ENCODE results near the gene CCR6.
A peak's percentile ranks its signal among the peaks of the same experiment; 100 is the strongest.

CCR6 gene

GRCh38 chr6:167106406-167106805 is 16.5 kb upstream of the CCR6 start:
- TF ChIP-seq CTCF (IDR thresholded peaks at IDR 0.05; ENCODE audit: low read depth, low read length, missing control alignments): no peak
- DNase-seq (ENCODE audit: low read depth): no peak
- no peak overlapping the region for H3K4me3 ChIP-seq (ENCODE audit: low read depth, low read length)

- H3K4me3 ChIP-seq (ENCODE audit: low read depth, low read length): no peak overlapping the region
- DNase-seq (ENCODE audit: low read depth): no peak
- no peak for TF ChIP-seq CTCF (IDR thresholded peaks at IDR 0.05; ENCODE audit: low read depth, low read length, missing control alignments)
Observed at GRCh38 chr6:167107787-167108186, 15.1 kb upstream of the CCR6 start.

- no peak overlapping the region for H3K4me3 ChIP-seq (ENCODE audit: low read depth, low read length)
- TF ChIP-seq CTCF (IDR thresholded peaks at IDR 0.05; ENCODE audit: low read depth, low read length, missing control alignments): no peak
- DNase-seq (ENCODE audit: low read depth): no peak
Observed at GRCh38 chr6:167108278-167108677, 14.6 kb upstream of the CCR6 start.

GRCh38 chr6:167109651-167110050 is 13.2 kb upstream of the CCR6 start:
- no peak overlapping the region for H3K4me3 ChIP-seq (ENCODE audit: low read depth, low read length)
- TF ChIP-seq CTCF (IDR thresholded peaks at IDR 0.05; ENCODE audit: low read depth, low read length, missing control alignments): no peak
- no peak for DNase-seq (ENCODE audit: low read depth)

GRCh38 chr6:167111597-167111996 is 11.3 kb upstream of the CCR6 start:
- TF ChIP-seq CTCF (IDR thresholded peaks at IDR 0.05; ENCODE audit: low read depth, low read length, missing control alignments): no peak
- no peak for DNase-seq (ENCODE audit: low read depth)

GRCh38 chr6:167112421-167112820 is 10.5 kb upstream of the CCR6 start:
- peak overlapping the region; percentile 27 for H3K4me3 ChIP-seq (ENCODE audit: low read depth, low read length)

More at GRCh38 chr6:167111597-167111996, 11.3 kb upstream of the CCR6 start:
- peak overlapping the region; percentile 8; the same call in 1 of the 2 replicates for H3K4me3 ChIP-seq (ENCODE audit: low read depth, low read length)

More at GRCh38 chr6:167112421-167112820, 10.5 kb upstream of the CCR6 start:
- no peak for TF ChIP-seq CTCF (IDR thresholded peaks at IDR 0.05; ENCODE audit: low read depth, low read length, missing control alignments)
- DNase-seq (ENCODE audit: low read depth): no peak

Data from GM12864 (cell line).